ENCODE results near the gene MYO5B.

Gene MYO5B

DNA sequence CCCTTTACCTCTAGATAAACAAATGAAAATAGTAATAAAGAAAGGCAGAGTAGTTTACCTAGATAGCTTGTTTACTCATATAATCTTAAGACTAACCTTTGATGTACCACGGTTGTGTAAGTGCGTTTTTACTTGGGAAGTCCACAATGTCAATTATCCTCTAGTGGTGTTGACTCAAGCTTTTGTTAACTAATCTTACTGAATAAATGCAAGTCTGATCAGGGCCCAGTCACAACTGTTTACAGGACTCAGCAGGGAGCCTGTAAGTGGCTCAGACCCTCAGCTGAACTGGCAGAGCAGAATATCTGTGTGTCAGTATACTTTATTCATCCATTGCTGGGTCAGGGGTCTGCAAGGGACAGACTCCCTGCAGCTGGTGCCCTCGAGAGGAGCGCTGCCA is 283.5 kb downstream of the MYO5B start:
- H3K27ac ChIP-seq: peak overlapping the region; percentile 61
- TF ChIP-seq, protein P1, sequence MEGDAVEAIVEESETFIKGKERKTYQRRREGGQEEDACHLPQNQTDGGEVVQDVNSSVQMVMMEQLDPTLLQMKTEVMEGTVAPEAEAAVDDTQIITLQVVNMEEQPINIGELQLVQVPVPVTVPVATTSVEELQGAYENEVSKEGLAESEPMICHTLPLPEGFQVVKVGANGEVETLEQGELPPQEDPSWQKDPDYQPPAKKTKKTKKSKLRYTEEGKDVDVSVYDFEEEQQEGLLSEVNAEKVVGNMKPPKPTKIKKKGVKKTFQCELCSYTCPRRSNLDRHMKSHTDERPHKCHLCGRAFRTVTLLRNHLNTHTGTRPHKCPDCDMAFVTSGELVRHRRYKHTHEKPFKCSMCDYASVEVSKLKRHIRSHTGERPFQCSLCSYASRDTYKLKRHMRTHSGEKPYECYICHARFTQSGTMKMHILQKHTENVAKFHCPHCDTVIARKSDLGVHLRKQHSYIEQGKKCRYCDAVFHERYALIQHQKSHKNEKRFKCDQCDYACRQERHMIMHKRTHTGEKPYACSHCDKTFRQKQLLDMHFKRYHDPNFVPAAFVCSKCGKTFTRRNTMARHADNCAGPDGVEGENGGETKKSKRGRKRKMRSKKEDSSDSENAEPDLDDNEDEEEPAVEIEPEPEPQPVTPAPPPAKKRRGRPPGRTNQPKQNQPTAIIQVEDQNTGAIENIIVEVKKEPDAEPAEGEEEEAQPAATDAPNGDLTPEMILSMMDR (conservative IDR thresholded peaks at IDR 0.05): no peak

DNA sequence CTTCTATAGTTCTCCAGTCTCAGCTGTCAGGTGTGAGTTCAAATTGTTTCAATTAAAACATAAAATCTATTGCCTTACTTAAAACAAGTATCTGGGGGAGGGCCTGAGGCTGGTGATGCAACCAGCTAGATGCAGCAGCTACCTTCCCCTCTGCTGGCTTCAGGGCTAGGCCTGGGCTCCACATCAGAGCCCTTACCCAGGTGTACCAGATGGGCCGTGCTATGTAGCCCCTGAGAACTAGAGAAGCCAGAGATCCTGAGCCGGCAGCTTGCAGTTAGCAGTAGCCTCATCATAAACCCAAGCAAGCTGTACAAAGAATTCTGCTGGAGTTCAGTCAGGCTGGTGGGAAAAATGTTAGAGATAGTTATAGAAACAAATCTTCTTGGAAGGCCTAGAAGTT is 284.0 kb downstream of the MYO5B start:
- TF ChIP-seq, protein P1 (conservative IDR thresholded peaks at IDR 0.05): no peak
- peak overlapping the region; percentile 61 for H3K27ac ChIP-seq

DNA sequence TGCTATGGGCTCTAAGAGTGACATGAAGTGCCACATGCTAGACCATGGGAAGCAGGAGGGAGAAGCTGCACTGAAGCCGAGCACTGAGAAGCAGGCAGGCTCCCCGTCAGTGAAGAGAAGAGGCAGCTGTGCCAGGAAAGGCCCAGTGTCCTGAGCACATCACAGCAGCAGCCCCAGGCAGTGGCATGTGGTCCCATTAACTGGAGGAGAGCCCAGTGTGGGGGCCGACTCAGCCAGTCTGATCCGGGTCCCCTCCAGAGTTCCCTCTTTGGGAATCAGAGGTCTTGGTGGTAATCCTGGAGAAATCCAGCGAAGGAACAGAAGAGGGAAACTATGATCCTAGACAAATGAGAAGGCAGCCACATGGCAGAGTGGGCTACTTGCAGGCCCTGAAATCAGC is 284.9 kb downstream of the MYO5B start:
- TF ChIP-seq, protein P1 (conservative IDR thresholded peaks at IDR 0.05): no peak
- H3K27ac ChIP-seq: no peak overlapping the region

DNA sequence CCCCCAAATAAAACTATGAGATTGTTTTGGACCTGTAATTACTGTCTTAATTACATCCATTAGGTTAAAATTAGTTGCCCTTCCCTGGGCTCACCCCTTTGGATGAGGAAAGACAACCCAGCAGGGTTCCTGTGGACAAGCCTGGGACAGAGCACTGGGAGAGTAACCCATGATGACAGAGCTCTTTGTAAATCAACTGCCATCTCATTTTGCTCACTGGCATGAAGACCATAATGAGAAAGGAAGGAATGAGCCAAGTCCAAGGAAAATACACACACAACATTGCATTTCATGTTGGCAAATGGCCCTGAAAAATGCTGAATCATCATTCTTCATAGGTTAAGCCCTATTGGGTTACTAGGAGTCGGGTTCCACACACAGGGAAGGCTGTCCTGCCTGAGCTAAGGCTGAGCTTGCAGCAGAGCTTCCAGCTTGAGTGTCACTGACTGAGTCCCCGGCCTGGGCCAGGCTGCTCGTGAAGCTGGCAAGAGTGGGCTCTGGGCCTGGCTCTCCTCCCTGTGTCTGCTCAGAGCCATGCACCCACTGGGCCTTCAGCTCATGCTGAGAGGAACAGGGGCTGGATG is 287.5 kb downstream of the MYO5B start:
- TF ChIP-seq, protein P1 (conservative IDR thresholded peaks at IDR 0.05): no peak
- H3K27ac ChIP-seq: no peak overlapping the region

DNA sequence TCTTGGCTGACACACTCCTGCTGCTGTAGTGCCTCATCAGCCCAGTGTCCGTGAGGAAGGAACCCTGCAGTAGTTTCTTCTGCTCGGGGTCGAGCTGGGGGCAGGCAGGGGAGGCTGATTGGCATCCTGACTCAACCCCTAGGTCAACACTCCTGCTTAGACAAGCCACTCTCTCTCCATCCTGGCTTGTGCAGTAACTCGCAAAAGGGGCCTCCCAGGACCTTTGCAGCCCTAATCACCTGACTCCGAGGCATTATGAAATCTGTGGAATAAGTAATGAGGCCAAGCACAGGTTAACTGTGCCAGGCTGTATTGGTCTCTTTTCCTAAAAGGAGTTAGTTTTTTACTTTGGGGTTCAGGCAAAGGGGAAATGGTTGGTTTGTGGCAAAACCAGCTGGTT is 289.2 kb downstream of the MYO5B start:
- H3K27ac ChIP-seq: no peak overlapping the region
- TF ChIP-seq, protein P1 (conservative IDR thresholded peaks at IDR 0.05): no peak

DNA sequence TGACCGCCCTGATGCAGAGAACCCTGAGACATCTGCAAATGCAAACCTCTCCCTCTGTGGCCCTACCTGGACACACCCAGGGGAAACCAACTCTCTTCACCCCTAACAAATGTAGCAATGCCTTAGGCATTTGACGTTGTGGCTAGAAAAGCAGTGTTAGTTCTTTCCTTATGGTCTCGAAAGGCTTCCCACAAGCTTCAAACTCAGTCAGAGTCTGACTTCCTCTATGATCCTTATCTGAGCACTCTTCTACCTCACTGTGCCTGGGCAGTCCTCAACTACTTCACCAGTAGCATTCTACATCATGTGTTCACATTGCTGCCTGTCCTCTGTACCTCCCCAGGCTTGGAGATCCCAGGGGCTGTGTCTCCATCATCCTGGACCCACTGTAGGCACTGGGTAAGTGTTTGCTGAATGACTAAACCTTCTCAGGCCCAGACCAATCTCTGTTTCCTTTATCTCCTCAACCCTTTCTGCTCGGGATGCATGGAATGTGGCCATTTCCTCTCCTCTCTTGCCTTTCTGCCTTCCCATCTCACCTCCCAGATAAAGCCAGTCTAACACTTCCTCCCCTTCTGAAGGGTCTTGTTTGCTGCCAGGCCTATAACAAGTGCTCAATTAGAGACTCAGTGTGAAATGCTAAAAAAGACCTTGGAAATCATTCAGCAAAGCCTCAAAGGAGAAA is 289.9 kb downstream of the MYO5B start:
- TF ChIP-seq, protein P1 (conservative IDR thresholded peaks at IDR 0.05): no peak
- no peak overlapping the region for H3K27ac ChIP-seq

DNA sequence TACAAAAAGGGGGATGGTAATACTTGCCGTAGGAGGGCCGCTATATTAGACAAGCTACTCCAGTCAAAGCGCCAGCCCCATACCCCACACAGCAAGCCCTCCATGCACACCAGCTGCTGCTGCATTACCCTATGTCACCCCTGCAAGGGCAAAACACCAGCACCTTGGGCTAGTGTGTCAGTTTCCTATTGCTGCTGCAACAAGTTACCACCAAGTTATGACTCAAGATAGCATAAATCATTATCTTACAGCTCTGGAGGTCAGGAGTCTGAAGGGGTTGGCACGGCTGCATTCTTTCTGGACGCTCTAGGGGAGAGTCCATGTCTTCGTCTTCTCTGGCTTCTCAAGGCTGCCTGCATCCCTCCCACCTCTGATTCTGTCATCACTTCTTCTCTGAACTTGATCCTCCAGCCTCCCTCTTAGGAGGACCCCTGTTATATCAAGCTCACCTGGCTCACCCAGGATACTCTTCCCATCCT is 293.0 kb downstream of the MYO5B start:
- TF ChIP-seq, protein P1 (conservative IDR thresholded peaks at IDR 0.05): no peak
- H3K27ac ChIP-seq: no peak overlapping the region

All from VCaP (cell line).